Measurements from ENCODE around the gene METTL24. TPM values are rescaled to one million over a fixed set of nuclear protein-coding genes. Genes with fewer than 3 reads are reported as not detected.

Gene METTL24
- total and polyA plus RNA-seq, 10 of the 15 experiments (the other 5 are each of a cell fraction or from before 2014, with no cell fraction given): 0.20 TPM; not detected in 9

DNA sequence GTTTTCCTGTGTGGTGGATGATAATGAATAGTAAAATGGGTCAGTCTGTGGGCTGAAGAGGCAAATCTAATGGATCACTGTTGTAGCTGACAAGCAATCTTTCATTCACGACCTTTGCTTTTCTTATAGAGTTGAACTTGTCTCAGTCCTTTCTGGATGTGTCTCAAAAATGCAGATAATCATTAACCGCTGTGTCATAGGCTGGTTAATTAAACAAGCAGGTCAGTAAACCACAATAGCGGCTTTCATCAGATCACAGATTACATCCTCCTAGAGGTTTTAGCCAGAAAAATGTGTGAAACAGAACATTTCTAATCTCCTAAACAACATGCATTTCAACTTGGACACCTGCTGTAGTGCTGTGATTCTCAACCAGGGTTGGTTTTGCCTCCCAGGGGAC, 2.5 kb upstream of the METTL24 start:
- Histone ChIP-seq H3K27ac (ENCODE audit: control insufficient read depth, insufficient read depth) (no peak overlapping the region), H3K4me1 (ENCODE audit: control insufficient read depth, insufficient read depth, low read length) (no peaks in the 10 kb centered on the region), H3K9me3 (replicated peaks; ENCODE audit: control insufficient read depth, insufficient read depth, low read length) (no peaks in the 10 kb centered on the region), H3K9ac (ENCODE audit: control insufficient read depth, insufficient read depth, low read length) (no peak overlapping the region), H3K4me2 (ENCODE audit: control insufficient read depth, insufficient read depth) (no peak overlapping the region), H4K20me1 (ENCODE audit: control insufficient read depth, insufficient read depth) (no peaks in the 10 kb centered on the region), H3K27me3 (replicated peaks in 1 of 2; ENCODE audit: control insufficient read depth in 2 of 2, insufficient read depth in 2 of 2, low read length in 1 of 2) (peaks cover 7 to 20% of the 10 kb centered on the region in 2 experiments; a peak in 3 of 4 replicates), H2AFZ (ENCODE audit: control insufficient read depth, low read depth, low read length) (no peak overlapping the region), H3K4me3 (no peak overlapping the region), H3K36me3 (ENCODE audit: control insufficient read depth in 2 of 2, insufficient read depth in 2 of 2, low read length in 1 of 2) (no peaks in the 10 kb centered on the region), H3K79me2 (ENCODE audit: control insufficient read depth, insufficient read depth, low read length) (no peaks in the 10 kb centered on the region)
- ATAC-seq (no peak), FAIRE-seq (no peak), DNase-seq (ENCODE audit: low read depth, low spot score) (no peak)
- BruUV-seq (replicated peaks): no TSS peak
- SMC1A ChIA-PET (ENCODE audit: uncharacterized antibody, unreplicated experiment): no interaction called here
- RAD21 ChIA-PET (ENCODE audit: unreplicated experiment): no interaction called here
- CTCF ChIA-PET: no interaction called here
- POLR2A ChIA-PET: no interaction called here
- 44% methylated on average over 3 of the region's 3 CpGs for WGBS (ENCODE audit: insufficient coverage, insufficient replicate concordance, low lambda C conversion rate, missing lambda C conversion rate)
- in situ Hi-C loops (cut with MboI): no loop called here
- intact Hi-C loops (cut with micrococcal nuclease; ENCODE audit: unreplicated experiment): no loop called here
- TF ChIP-seq FOXM1 (IDR thresholded peaks at IDR 0.05; ENCODE audit: low read depth, low read length): no peak
- TF ChIP-seq, protein P1, sequence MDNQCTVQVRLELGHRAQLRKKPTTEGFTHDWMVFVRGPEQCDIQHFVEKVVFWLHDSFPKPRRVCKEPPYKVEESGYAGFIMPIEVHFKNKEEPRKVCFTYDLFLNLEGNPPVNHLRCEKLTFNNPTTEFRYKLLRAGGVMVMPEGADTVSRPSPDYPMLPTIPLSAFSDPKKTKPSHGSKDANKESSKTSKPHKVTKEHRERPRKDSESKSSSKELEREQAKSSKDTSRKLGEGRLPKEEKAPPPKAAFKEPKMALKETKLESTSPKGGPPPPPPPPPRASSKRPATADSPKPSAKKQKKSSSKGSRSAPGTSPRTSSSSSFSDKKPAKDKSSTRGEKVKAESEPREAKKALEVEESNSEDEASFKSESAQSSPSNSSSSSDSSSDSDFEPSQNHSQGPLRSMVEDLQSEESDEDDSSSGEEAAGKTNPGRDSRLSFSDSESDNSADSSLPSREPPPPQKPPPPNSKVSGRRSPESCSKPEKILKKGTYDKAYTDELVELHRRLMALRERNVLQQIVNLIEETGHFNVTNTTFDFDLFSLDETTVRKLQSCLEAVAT (IDR thresholded peaks at IDR 0.05): no peak
- no peak for TF ChIP-seq CBX5 (IDR thresholded peaks at IDR 0.05; ENCODE audit: low read depth)
- no peak for TF ChIP-seq BCL11A (IDR thresholded peaks at IDR 0.05; ENCODE audit: low read depth, low read length)
- no peak for TF ChIP-seq TCF7 (IDR thresholded peaks at IDR 0.05; ENCODE audit: borderline replicate concordance)
- 0 out of 2 replicates have a peak, but pooled peaks have one; percentile 31 for TF ChIP-seq NR2F1 (conservative IDR thresholded peaks at IDR 0.05)
- no peak for TF ChIP-seq SKIL (IDR thresholded peaks at IDR 0.05; ENCODE audit: low read depth, poor library complexity, severe bottlenecking)
- TF ChIP-seq, protein P2, sequence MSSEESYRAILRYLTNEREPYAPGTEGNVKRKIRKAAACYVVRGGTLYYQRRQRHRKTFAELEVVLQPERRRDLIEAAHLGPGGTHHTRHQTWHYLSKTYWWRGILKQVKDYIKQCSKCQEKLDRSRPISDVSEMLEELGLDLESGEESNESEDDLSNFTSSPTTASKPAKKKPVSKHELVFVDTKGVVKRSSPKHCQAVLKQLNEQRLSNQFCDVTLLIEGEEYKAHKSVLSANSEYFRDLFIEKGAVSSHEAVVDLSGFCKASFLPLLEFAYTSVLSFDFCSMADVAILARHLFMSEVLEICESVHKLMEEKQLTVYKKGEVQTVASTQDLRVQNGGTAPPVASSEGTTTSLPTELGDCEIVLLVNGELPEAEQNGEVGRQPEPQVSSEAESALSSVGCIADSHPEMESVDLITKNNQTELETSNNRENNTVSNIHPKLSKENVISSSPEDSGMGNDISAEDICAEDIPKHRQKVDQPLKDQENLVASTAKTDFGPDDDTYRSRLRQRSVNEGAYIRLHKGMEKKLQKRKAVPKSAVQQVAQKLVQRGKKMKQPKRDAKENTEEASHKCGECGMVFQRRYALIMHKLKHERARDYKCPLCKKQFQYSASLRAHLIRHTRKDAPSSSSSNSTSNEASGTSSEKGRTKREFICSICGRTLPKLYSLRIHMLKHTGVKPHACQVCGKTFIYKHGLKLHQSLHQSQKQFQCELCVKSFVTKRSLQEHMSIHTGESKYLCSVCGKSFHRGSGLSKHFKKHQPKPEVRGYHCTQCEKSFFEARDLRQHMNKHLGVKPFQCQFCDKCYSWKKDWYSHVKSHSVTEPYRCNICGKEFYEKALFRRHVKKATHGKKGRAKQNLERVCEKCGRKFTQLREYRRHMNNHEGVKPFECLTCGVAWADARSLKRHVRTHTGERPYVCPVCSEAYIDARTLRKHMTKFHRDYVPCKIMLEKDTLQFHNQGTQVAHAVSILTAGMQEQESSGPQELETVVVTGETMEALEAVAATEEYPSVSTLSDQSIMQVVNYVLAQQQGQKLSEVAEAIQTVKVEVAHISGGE (CRISPR knock-in tag; IDR thresholded peaks at IDR 0.05): no peak
- no peak for TF ChIP-seq SIN3A (IDR thresholded peaks at IDR 0.05; ENCODE audit: low read depth, low read length)
- TF ChIP-seq MTA2 (IDR thresholded peaks at IDR 0.05; ENCODE audit: low read depth): peak; percentile 49; the same call in 1 of the 2 replicates
- no peak for TF ChIP-seq RAD51 (IDR thresholded peaks at IDR 0.05)
- TF ChIP-seq ZNF207 (IDR thresholded peaks at IDR 0.05; ENCODE audit: borderline replicate concordance): no peak
- no peak for TF ChIP-seq NFXL1 (IDR thresholded peaks at IDR 0.05; ENCODE audit: borderline replicate concordance)
- TF ChIP-seq KDM1A (IDR thresholded peaks at IDR 0.05; ENCODE audit: borderline replicate concordance): no peak
- TF ChIP-seq RCOR1 (conservative IDR thresholded peaks at IDR 0.05; ENCODE audit: low read depth, low read length): no peak
- TF ChIP-seq BRCA1 (IDR thresholded peaks at IDR 0.05; ENCODE audit: low read depth, low read length): no peak
- TF ChIP-seq IRF3 (IDR thresholded peaks at IDR 0.05): no peak
- TF ChIP-seq ESRRA (IDR thresholded peaks at IDR 0.05; ENCODE audit: low read length): no peak
- TF ChIP-seq ETV6 (conservative IDR thresholded peaks at IDR 0.05 in 1 of 2, IDR thresholded peaks at IDR 0.05 in 1 of 2; ENCODE audit: borderline replicate concordance in 1 of 2, low read depth in 1 of 2): no peak

Data from GM12878 (cell line).